NCI-H82 (cell line): ENCODE results near the gene ERLEC1.
A peak's percentile ranks its signal among the peaks of the same experiment; 100 is the strongest.
"Not testable (repeated sequence)": the region's sequence is repeated elsewhere in the genome, so short reads cannot be mapped to it uniquely, and the experiment has no call there.

Experiments
- DNase-seq: peaks from one replicate; lab custom pipeline; 2025; lab: John Stamatoyannopoulos, UW

ERLEC1 gene

DNA sequence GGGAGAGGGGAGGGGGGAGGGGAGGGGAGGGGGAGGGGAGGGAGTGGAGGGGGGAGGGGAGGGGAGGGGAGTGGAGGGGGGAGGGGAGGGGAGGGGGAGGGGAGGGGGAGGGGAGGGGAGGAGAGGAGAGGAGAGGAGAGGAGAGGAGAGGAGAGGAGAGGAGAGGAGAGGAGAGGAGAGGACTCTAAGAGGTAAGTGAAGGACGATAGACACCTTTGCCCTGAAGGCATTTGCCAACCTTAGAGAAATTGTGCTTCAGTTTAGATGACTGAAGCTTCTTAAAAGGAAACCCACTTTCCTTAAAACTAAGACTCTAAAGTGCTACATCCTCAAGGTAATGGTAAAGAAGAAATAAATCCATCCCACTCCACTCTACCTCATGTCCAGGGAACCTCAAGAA lies 53.7 kb downstream of the ERLEC1 start:
- DNase-seq = no peak

DNA sequence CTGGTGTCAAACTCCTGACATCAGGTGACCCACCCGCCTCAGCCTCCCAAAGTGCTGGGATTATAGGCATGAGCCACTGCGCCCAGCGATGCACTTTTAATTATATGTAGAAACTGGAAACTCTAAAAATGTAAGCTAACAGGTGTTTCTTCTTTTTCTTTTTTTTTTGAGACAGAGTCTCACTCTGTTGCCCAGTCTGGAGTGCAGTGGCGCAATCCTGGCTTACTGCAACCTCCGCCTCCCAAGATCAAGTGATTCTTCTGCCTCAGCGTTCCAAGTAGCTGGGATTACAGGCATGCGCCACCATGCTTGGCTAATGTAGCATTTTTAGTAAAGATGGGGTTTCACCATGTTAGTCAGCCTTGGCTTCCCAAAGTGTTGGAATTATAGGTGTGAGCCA lies 54.8 kb downstream of the ERLEC1 start:
- not testable (repeated sequence) for DNase-seq

DNA sequence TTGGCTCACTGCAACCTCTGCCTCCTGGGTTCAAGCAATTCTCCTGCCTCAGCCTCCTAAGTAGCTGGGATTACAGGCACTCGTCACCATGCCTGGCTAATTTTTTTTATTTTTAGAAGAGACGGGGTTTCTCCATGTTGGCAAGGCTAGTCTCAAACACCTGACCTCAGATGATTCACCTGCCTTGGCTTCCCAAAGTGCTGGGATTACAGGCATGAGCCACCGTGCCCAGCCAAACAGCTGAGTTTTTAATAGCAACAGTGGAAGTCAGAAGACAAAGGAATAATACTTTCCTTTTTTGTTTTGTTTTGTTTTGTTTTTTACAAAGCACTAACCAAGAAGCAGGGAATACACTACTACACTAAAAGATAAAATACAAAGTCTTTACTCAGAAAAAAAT lies 56.0 kb downstream of the ERLEC1 start:
- DNase-seq = no peak

DNA sequence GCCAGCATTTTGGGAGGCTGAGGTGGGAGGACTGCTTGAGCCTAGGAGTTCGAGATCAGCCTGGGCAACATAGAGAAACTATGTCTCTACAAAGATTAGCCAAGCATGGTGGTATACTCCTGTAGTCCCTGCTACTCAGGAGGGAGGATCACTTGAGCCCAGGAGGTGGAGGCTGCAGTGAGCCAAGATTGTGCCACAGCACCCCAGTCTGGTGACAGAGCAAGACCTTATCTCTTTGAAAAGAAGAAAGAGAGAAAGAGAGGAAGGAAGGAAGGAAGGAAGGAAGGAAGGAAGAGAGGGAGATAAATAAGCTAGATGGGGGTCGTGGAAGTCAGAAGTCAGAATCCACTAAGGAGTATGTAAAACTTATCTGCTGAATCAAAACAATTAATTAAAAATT lies 56.8 kb downstream of the ERLEC1 start:
- DNase-seq = no peak

DNA sequence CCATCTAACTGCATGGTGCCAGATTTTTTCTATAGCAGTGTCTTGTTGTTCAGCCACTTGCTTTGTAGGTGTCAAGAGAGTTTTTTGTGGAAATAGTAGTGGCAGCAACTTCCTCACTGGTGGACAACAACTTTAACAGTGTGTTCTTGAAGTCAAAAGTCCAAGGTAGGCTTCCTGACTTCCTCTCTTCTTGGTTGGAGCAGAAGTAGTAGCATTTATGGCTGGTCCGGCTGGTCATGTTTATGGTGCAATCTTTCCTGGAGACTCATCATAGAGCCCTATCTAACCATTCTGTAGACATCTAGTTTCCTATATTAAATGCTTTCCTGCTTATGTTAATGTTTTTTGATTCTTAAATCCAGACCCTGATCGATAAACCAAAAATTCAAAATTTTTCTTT lies 61.2 kb downstream of the ERLEC1 start:
- no peak for DNase-seq

DNA sequence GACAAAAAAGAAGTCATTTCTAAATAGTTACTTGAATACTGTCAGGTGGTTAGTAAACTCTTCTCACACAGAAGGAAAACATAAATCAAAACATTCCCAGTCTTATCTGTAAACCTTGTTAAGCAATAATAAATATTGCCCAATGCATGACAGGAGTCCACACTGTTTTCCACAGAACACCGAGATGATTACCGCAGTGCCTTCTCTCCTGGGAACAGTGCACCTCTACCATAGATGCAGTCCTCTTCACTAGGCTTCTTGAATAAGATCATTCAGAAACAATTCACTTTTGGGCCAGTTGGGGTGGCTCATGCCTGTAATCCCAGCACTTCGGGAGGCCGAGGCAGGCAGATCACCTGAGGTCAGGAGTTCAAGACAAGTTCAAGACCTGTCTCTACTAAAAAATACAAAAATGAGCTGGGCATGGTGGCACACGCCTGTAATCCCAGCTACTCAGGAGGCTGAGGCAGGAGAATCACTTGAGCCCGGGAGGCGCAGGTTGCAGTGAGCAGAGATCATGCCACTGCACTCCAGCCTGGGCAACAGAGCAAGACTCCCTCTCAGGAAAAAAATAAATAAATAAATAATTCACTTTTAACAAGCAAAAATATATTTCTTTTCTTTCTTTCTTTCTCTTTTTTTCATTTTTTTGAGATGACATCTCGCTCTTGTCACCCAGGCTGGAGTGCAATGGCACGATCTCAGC lies 64.4 kb downstream of the ERLEC1 start:
- not testable (repeated sequence) for DNase-seq

DNA sequence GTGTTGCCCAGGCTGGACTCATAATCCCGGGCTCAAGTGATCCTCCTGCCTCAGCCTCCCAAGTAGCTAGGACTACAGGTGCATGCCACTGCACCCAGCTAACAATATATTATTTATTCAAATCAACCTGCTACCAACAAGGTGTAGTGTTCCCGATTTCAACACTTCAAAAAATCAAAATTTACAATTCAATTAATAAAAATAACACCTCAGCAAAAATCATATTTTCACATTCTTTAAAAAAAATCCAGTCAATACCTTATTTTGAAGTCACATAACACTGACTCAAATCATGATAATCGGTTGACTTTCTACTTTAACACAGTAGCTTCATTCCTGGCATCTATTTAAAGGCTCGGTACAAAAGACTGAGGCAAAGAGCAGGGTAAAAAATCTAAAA lies 65.7 kb downstream of the ERLEC1 start:
- no peak for DNase-seq

DNA sequence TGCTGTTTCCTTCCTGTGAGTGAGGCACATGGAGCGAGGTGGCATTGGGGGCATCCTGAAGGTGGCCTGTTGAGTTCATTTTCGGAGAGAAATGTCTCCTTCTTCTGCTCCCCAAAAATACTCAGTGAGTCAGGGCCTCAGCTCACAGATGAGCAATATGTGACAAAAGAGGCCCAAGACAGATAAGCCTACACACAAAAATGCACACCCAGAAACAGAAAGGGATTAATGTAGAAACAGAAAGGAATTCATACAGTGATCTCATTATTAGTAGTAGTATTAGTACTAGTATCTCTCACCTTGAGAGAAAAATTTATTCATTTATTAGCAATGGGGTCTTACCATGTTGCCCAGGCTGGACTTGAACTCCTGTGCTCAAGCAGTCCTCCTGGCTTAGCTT lies 67.8 kb downstream of the ERLEC1 start:
- DNase-seq = no peak

DNA sequence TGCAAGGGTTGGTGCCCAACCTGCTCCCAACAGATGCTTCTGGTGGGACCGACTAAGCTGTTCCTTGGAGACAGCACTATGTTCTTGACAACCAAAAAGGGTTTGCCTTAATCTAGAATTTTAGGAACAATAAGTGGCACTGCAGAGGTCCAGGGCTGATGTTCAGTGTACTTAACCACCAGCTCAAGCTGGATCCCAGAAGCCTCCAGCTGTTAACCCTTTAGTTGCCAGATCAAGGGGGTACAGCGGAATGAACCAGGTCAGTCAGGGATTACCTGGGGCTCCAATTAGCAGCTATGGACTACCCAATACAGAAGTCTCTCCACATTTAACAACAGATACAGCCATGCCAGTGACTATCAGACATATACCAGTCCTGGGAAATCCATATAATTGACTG lies 69.4 kb downstream of the ERLEC1 start:
- peak; percentile 26 for DNase-seq

DNA sequence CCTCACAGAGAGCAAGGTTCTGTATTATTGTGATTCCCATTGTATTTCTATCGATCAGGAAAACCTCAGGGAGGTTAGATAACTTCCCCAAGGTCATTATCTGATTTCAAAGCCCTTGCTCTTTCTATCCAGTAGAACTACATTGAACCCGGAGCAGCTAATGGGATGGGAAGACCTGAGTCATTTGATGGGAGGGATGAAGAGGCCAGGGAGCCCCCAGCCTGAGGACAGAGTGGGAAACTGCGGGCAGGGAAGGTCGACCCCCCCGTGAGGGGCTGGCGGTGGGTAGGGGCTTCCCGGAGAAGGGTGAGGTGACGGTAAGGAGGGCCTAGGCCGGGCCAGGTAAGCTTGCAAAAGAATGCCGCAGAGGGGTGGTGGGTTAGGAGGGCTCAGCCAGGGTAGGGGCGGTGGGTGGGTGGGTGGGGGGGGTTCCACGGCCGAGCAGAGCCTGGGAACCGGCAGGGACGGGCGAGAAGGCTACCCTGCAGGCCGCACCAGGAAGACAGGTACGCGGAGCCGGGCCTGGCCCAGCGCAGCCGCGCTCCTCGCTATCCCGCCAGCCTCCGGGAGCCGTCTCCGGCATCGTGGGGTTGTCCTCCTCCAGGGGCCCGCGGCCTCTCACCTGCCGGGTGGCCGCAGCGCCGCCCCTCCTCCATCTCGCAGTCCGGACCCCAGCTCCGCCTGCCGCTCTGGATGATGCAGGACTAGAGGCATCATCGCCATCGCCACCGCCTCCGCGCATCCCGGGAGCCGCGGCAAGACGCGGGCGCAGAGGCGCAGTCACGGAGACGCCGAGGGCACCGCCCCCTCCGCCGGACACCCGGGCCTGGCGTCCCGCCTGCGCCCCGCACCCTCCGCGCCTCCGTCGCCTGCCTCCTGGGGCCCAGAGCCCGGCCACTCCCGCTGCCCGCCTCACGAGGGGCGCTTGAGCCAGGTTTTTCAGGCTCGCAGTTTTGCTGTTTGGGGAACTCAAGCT lies 72.7 kb downstream of the ERLEC1 start, which contains the start of gene GPR75:
TSS of gene GPR75 (minus strand) at position 762 of the 976 bp plus-strand sequence. CDS start 5,211 bp downstream, outside the sequence.
- no peak for DNase-seq

DNA sequence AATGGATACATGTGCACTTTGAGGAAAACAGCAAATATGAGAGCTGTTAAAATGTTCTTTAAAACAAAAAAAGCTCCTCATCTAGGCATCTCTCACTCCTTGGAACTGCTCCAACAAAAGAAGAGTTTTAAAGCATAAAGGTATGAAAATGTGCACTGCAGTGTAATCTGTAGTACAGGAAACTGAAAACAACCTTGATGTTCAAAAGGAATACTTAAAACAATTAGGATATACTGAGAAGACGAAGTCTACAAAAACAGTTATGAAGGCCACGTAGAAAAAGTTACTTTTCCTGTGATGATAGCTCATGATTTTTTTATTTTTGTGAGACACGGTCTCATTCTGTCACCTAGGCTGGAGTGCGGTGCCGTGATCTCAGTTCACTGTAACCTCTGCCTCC lies 75.0 kb downstream of the ERLEC1 start:
- DNase-seq = no peak

DNA sequence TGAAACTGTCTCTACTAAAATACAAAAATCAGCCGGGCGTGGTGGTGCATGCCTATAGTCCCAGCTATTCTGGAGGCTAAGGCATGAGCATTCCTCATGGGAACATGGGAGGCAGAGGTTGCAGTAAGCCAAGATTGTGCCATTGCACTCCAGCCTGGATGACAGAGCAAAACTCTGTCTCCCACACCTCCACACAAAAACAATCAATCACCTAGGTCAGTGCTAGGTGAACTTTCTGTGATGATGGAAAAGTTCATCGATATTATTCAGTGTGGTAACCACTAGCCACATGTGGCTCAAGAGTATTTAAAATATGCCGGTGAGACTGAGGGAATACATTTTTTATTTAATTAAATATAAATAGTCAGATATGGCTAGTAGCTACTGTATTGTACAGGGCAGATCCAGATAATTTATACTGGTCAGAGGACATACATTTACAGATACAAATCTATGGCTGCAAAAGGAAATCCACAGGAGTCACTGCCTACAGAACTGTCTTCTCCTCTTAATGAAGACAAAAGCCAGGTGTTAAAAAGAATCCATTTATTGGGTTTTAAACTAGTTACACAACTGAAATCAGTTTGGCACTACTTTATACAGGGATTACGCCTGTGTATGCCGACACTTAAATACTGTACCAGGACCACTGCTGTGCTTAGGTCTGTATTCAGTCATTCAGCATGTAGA lies 76.8 kb downstream of the ERLEC1 start:
- no peak for DNase-seq

DNA sequence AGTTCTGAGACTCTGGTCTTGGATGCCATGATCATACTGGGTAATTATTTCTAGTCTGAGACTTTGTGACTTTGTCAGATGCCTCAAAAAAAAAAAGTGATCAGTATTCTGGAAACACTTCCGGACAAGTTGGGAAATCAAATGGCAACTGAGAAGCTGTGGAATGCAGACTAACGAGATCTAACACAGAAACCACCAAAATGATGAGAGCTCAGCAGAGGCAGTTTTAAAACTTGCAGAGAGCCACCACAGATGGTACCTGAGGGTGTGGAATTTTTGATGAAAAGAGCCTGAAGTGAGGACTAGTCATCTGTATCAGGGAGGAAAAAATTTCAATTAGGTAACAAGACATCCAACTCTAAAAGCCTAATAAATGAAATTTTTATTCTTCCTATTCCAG lies 78.4 kb downstream of the ERLEC1 start:
- DNase-seq = no peak

DNA sequence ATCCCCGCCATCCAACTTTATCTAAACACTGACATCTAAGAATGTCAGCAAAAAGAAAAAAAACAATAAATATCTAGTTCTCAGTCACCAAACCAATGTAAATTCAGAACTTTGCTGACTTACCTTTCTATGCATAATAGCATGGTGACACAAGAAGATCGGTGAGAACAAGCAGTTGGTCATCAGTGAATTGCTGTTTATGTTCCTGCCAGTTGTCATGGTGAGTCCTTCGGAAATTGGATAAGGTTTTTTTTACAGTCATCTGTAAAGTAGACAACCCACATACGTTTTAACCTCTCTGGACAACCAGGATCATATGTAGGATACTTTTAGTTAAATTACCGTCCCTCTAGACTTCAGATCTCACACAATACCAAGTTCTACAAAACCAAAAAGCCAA lies 79.1 kb downstream of the ERLEC1 start:
- DNase-seq = no peak

DNA sequence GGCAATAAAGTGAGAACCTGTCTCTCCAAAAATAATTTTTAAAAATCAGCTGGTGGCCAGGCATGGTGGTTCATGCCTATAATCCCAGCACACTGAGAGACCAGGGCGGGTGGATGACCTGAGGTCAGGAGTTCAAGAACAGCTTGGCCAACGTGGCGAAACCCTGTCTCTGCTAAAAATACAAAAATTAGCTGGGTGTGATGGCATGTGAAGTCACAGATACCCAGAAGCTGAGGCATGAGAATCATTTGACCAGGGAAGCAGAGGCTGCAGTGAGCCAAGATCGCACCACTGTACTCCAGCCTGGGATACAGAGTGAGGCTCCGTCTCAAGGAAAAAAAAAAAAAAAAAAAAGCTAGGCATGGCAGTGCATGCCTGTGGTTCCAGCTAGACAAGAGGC lies 80.3 kb downstream of the ERLEC1 start:
- no peak for DNase-seq

DNA sequence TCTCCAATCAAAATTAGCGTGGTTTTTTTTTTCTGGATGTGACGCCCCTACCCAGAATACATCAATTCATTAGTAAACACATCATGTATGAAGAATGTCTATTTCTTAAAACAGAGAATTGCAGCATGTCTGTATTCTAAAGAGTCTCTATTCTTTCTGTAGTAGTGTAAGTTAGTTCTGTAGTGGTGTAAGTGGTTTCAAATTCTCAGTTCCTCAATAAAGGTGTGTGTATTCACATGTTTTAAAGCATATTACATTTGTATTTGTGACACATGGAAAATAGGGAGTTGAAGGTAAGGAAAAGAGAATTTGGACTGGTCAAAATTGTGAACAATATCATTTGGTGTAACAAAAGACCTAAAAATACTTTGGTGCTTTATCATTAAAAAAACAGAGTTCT lies 80.9 kb downstream of the ERLEC1 start:
- no peak for DNase-seq
